HG03196 (cell line): ENCODE measurements around the gene CDK12.
"Not testable (repeated sequence)": the region's sequence is repeated elsewhere in the genome, so short reads cannot be mapped to it uniquely, and the experiment has no call there.

Source experiments
- ATAC-seq: cut with Tn5 transposase; IDR thresholded peaks from one replicate; pipeline ENCODE4 v1.9.1; 2021; ENCODE audit not compliant: unreplicated experiment

CDK12 gene

GRCh38 chr17:39461113-39461925 lies at the start of gene CDK12:
TSS of gene CDK12 (plus strand) at chr17:39461486. CDS start at chr17:39462072, 586 bp downstream.
- peak; percentile 68 for ATAC-seq

- no peak for ATAC-seq
Observed at GRCh38 chr17:39416141-39416540, 45.1 kb upstream of the CDK12 start.

GRCh38 chr17:39429600-39429999 lies 31.7 kb upstream of the CDK12 start:
- no peak for ATAC-seq

GRCh38 chr17:39439868-39440267 lies 21.4 kb upstream of the CDK12 start:
- ATAC-seq, result not testable (repeated sequence)

GRCh38 chr17:39443326-39443725 lies 18.0 kb upstream of the CDK12 start:
- no peak for ATAC-seq

GRCh38 chr17:39447561-39447960 lies 13.7 kb upstream of the CDK12 start:
- no peak for ATAC-seq

- ATAC-seq, result no peak
Observed at GRCh38 chr17:39450051-39450450, 11.2 kb upstream of the CDK12 start.

GRCh38 chr17:39450847-39451581 lies 10.3 kb upstream of the CDK12 start, which contains the start of gene MED1:
TSS of gene MED1 (minus strand) at chr17:39451263. CDS start at chr17:39451062, 201 bp downstream.
- ATAC-seq, result peak; percentile 98

- ATAC-seq, result no peak
Observed at GRCh38 chr17:39455919-39456318, 5.4 kb upstream of the CDK12 start.

GRCh38 chr17:39461926-39462569 lies 762 bp downstream of the CDK12 start:
- peak; percentile 19 for ATAC-seq

- no peak for ATAC-seq
Observed at GRCh38 chr17:39462631-39463375, 1.5 kb downstream of the CDK12 start.

- ATAC-seq, result not testable (repeated sequence)
Observed at GRCh38 chr17:39464639-39465181, 3.4 kb downstream of the CDK12 start.

GRCh38 chr17:39468610-39469009 lies 7.3 kb downstream of the CDK12 start:
- not testable (repeated sequence) for ATAC-seq

GRCh38 chr17:39473310-39473709 lies 12.0 kb downstream of the CDK12 start:
- ATAC-seq, result no peak

- ATAC-seq, result not testable (repeated sequence)
Observed at GRCh38 chr17:39479631-39480030, 18.3 kb downstream of the CDK12 start.

GRCh38 chr17:39483506-39483905 lies 22.2 kb downstream of the CDK12 start:
- no peak for ATAC-seq

GRCh38 chr17:39484178-39484577 lies 22.9 kb downstream of the CDK12 start:
- ATAC-seq, result no peak

GRCh38 chr17:39485555-39485954 lies 24.3 kb downstream of the CDK12 start:
- no peak for ATAC-seq

- ATAC-seq, result no peak
Observed at GRCh38 chr17:39486242-39486641, 25.0 kb downstream of the CDK12 start.

- not testable (repeated sequence) for ATAC-seq
Observed at GRCh38 chr17:39487490-39487889, 26.2 kb downstream of the CDK12 start.
